Fibroblast of skin of abdomen (primary cell): Measurements from ENCODE around the gene HAUS3.
"Not testable (repeated sequence)": the region's sequence is repeated elsewhere in the genome, so short reads cannot be mapped to it uniquely, and the experiment has no call there.

Source experiments
- DNase-seq: peaks from one replicate; pipeline ENCODE4 v3.0.0-alpha.2; 2013

The HAUS3 gene

GRCh38 chr4:2218436-2218835 is 23.5 kb downstream of the HAUS3 start:
- no peak for DNase-seq

GRCh38 chr4:2217726-2218125 is 24.2 kb downstream of the HAUS3 start:
- DNase-seq = peak; percentile 50

GRCh38 chr4:2212831-2213230 is 29.1 kb downstream of the HAUS3 start:
- DNase-seq = no peak

GRCh38 chr4:2202789-2203188 is 39.1 kb downstream of the HAUS3 start:
- DNase-seq = not testable (repeated sequence)

- DNase-seq = no peak
These were observed 47.4 kb downstream of the HAUS3 start for GRCh38 chr4:2194496-2194895.

GRCh38 chr4:2193326-2193725 is 48.6 kb downstream of the HAUS3 start:
- DNase-seq = no peak

- no peak for DNase-seq
These were observed 55.1 kb downstream of the HAUS3 start for GRCh38 chr4:2186865-2187172.

GRCh38 chr4:2186133-2186864 is 55.6 kb downstream of the HAUS3 start:
- DNase-seq = peak; percentile 14

- no peak for DNase-seq
These were observed 58.5 kb downstream of the HAUS3 start for GRCh38 chr4:2183394-2183793.

- DNase-seq = no peak
These were observed 58.9 kb downstream of the HAUS3 start for GRCh38 chr4:2182994-2183393.

- no peak for DNase-seq
These were observed 61.5 kb downstream of the HAUS3 start for GRCh38 chr4:2180410-2180809.

GRCh38 chr4:2179717-2180116 is 62.2 kb downstream of the HAUS3 start:
- DNase-seq = no peak

GRCh38 chr4:2178986-2179385 is 62.9 kb downstream of the HAUS3 start:
- no peak for DNase-seq
